ENCODE data around the gene QRICH1.
A peak's percentile ranks its signal among the peaks of the same experiment; 100 is the strongest.

QRICH1 gene

DNA sequence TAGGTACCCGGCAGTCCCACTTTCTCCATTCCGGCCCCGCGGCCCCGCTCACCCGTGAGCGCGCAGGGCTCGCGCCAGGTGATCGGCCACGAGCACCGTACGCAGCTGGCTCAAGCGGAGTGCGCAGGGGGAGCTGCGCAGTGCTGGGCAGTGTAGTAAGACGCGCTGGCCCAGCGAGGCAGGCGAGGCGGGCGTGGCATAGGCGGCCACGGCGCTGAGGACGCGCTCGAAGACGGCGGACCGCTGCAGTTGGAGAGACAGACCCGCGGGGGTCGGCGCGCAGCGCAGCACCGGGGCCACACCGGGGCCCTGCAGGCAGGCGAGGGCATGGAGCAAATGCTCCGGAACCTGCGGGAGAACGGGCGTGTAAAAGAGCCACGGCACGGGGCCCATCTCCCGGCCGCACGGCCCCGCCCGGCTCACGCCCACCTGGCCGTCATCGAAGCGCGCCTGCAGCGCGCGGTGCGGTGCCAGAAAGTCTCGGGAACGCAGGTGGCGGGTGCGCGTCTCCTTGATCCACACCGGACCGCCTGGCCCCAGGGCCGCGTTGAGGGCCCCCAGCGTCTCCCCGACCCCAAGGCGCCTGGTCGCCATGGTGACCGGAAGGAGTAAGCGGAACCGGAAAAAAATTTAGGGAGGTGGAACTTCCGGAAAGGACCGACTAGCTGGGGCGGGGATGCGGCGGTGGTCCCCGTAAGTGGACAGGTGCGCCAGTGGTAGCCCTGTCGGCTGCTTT is 75.7 kb downstream of the QRICH1 start, which contains the start of gene DALRD3:
Gene DALRD3, minus strand, starts transcription at position 610 of the 736 bp plus-strand sequence. Its CDS starts 16 bp downstream, at position 594.
- Histone ChIP-seq H2BK120ac (ENCODE audit: low read depth, low read length) (no peak within 1 kb of the TSS), H3K4me2 (ENCODE audit: low read length, poor library complexity, severe bottlenecking) (peak within 1 kb of the TSS; percentile 62), H3K23ac (ENCODE audit: low read length in 2 of 2) (peak within 1 kb of the TSS; percentile 5 to 62), H3K27ac (ENCODE audit: low read length, poor library complexity, severe bottlenecking) (peak within 1 kb of the TSS; percentile 11), H3K14ac (ENCODE audit: low read length in 2 of 2) (peak within 1 kb of the TSS in 1 of 2 experiments; percentile 29), H2BK15ac (ENCODE audit: low read depth, poor library complexity, severe bottlenecking) (no peak within 1 kb of the TSS), H3K4ac (ENCODE audit: low read depth in 1 of 2, low read length in 2 of 2) (peak within 1 kb of the TSS; percentile 54 to 87), H3K4me3 (ENCODE audit: insufficient read depth in 1 of 2, low read depth in 1 of 2, low read length in 2 of 2) (peak within 1 kb of the TSS; percentile 81 to 94), H3K18ac (ENCODE audit: low read depth in 1 of 2, low read length in 2 of 2) (peak within 1 kb of the TSS; percentile 74 to 80), H3K79me1 (replicated peaks; ENCODE audit: low read length, poor library complexity, severe bottlenecking) (peaks cover 16% of the 10 kb centered on the region), H2AFZ (ENCODE audit: low read depth, low read length) (peak within 1 kb of the TSS; percentile 54), H3K27me3 (ENCODE audit: control insufficient read depth in 1 of 2, insufficient read depth in 1 of 2, low read length in 2 of 2) (no peaks in the 10 kb centered on the region), H3K36me3 (ENCODE audit: control insufficient read depth in 1 of 2, insufficient read depth in 2 of 2, low read depth in 1 of 2, low read length in 2 of 2) (peaks cover 45% of the 10 kb centered on the region in 2 experiments), H2BK12ac (ENCODE audit: low read length in 2 of 2) (peak within 1 kb of the TSS in 1 of 2 experiments; percentile 22), H2AK5ac (ENCODE audit: low read length, severe bottlenecking) (peak within 1 kb of the TSS; percentile 1), H2BK5ac (ENCODE audit: low read depth, low read length, poor library complexity, severe bottlenecking) (no peak within 1 kb of the TSS), H4K8ac (ENCODE audit: low read length) (peak within 1 kb of the TSS; percentile 66), H3K4me1 (ENCODE audit: control insufficient read depth, insufficient read depth, low read depth, low read length) (peaks cover 41% of the 10 kb centered on the region), H3K9ac (ENCODE audit: low read length) (peak within 1 kb of the TSS; percentile 93), H3K9me3 (ENCODE audit: control insufficient read depth, low read length) (no peaks in the 10 kb centered on the region), H4K91ac (ENCODE audit: low read length) (peak within 1 kb of the TSS; percentile 56)
- peak; percentile 74 for DNase-seq
- under 1% methylated on average over 74 of the region's 85 CpGs for WGBS

- no peak overlapping the region for H2BK15ac ChIP-seq (ENCODE audit: low read depth, poor library complexity, severe bottlenecking)
- peak overlapping the region; percentile 1 for H2AK5ac ChIP-seq (ENCODE audit: low read length, severe bottlenecking)
- peak overlapping the region; percentile 54 for H2AFZ ChIP-seq (ENCODE audit: low read depth, low read length)
- no peak overlapping the region for H2BK120ac ChIP-seq (ENCODE audit: low read depth, low read length)
- no peak overlapping the region for H2BK5ac ChIP-seq (ENCODE audit: low read depth, low read length, poor library complexity, severe bottlenecking)
- H4K91ac ChIP-seq (ENCODE audit: low read length): peak overlapping the region; percentile 56
- peaks cover 16% of the 10 kb centered on the region for H3K79me1 ChIP-seq (replicated peaks; ENCODE audit: low read length, poor library complexity, severe bottlenecking)
- H3K4ac ChIP-seq (ENCODE audit: low read depth in 1 of 2, low read length in 2 of 2): peak overlapping the region; percentile 54 to 85
- DNase-seq: peak; percentile 9
- H2BK12ac ChIP-seq (ENCODE audit: low read length in 2 of 2): no peak overlapping the region
- 14% methylated on average over 20 of the region's 23 CpGs for WGBS
- no peaks in the 10 kb centered on the region for H3K9me3 ChIP-seq (ENCODE audit: control insufficient read depth, low read length)
- peak overlapping the region; percentile 93 for H3K9ac ChIP-seq (ENCODE audit: low read length)
- peak overlapping the region; percentile 62 for H3K4me2 ChIP-seq (ENCODE audit: low read length, poor library complexity, severe bottlenecking)
- H3K27ac ChIP-seq (ENCODE audit: low read length, poor library complexity, severe bottlenecking): no peak overlapping the region
- peak overlapping the region in 1 of 2 experiments; percentile 5 for H3K23ac ChIP-seq (ENCODE audit: low read length in 2 of 2)
- H3K36me3 ChIP-seq (ENCODE audit: control insufficient read depth in 1 of 2, insufficient read depth in 2 of 2, low read depth in 1 of 2, low read length in 2 of 2): peaks cover 47 to 48% of the 10 kb centered on the region in 2 experiments
- H3K27me3 ChIP-seq (ENCODE audit: control insufficient read depth in 1 of 2, insufficient read depth in 1 of 2, low read length in 2 of 2): no peaks in the 10 kb centered on the region
- peaks cover 43% of the 10 kb centered on the region for H3K4me1 ChIP-seq (ENCODE audit: control insufficient read depth, insufficient read depth, low read depth, low read length)
- H3K18ac ChIP-seq (ENCODE audit: low read depth in 1 of 2, low read length in 2 of 2): peak overlapping the region in 1 of 2 experiments; percentile 80
- peak overlapping the region in 1 of 2 experiments; percentile 22 for H3K14ac ChIP-seq (ENCODE audit: low read length in 2 of 2)
- peak overlapping the region; percentile 81 to 94 for H3K4me3 ChIP-seq (ENCODE audit: insufficient read depth in 1 of 2, low read depth in 1 of 2, low read length in 2 of 2)
- H4K8ac ChIP-seq (ENCODE audit: low read length): peak overlapping the region; percentile 31
Observed at GRCh38 chr3:49017229-49017970, 76.5 kb downstream of the QRICH1 start.

DNA sequence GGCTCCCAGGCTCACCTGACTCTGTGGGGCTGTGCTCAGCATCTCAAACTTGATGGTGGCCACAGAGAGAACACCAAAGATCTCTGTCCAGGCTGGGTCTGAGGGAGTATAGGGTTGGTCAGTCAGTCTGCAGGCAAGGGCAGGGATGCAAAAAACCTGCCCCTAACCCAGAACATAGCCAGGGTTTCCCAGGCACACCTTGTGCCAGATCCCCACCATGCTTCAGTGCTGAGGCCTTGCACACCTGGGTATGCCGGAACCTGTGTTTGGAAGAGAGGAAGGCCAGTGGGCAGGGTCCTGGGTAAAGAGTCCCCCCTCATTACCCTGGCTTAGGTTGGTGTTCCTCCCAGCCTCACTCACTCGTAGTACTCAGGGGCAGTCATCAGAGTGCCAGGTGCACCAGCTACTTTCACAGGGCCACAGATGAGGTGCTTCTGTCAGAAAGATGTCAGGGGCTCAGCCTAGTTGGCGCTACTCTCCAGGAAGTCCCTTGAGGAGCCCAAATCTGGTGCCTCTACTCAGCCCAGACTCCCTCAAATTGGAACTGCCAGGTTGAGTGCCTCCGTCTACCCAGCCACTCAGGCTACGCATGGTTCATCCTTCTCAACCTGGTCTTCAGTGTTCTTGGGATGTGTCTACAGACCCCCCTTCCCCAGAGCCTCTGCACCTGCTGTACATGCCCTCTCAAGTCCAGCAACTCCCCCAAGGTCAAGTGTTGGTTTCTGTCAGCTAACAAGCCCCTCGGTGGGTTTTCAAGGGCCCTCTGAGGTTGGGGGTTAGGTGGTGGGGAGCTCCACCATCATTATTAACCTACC is 77.2 kb downstream of the QRICH1 start:
- 94% methylated on average over 5 of the region's 6 CpGs for WGBS
- Histone ChIP-seq H2BK15ac (ENCODE audit: low read depth, poor library complexity, severe bottlenecking) (no peak overlapping the region), H3K27me3 (ENCODE audit: control insufficient read depth in 1 of 2, insufficient read depth in 1 of 2, low read length in 2 of 2) (no peaks in the 10 kb centered on the region), H2BK5ac (ENCODE audit: low read depth, low read length, poor library complexity, severe bottlenecking) (no peak overlapping the region), H3K18ac (ENCODE audit: low read depth in 1 of 2, low read length in 2 of 2) (no peak overlapping the region), H2AK5ac (ENCODE audit: low read length, severe bottlenecking) (peak overlapping the region; percentile 11), H3K9me3 (ENCODE audit: control insufficient read depth, low read length) (no peaks in the 10 kb centered on the region), H2BK120ac (ENCODE audit: low read depth, low read length) (no peak overlapping the region), H3K9ac (ENCODE audit: low read length) (peak overlapping the region; percentile 93), H3K4me1 (ENCODE audit: control insufficient read depth, insufficient read depth, low read depth, low read length) (peaks cover 45% of the 10 kb centered on the region), H3K4me2 (ENCODE audit: low read length, poor library complexity, severe bottlenecking) (no peak overlapping the region), H3K36me3 (ENCODE audit: control insufficient read depth in 1 of 2, insufficient read depth in 2 of 2, low read depth in 1 of 2, low read length in 2 of 2) (peaks cover 54 to 56% of the 10 kb centered on the region in 2 experiments), H2BK12ac (ENCODE audit: low read length in 2 of 2) (no peak overlapping the region), H3K27ac (ENCODE audit: low read length, poor library complexity, severe bottlenecking) (no peak overlapping the region), H4K91ac (ENCODE audit: low read length) (no peak overlapping the region), H3K14ac (ENCODE audit: low read length in 2 of 2) (no peak overlapping the region), H3K4ac (ENCODE audit: low read depth in 1 of 2, low read length in 2 of 2) (no peak overlapping the region), H3K79me1 (replicated peaks; ENCODE audit: low read length, poor library complexity, severe bottlenecking) (peaks cover 18% of the 10 kb centered on the region), H3K4me3 (ENCODE audit: insufficient read depth in 1 of 2, low read depth in 1 of 2, low read length in 2 of 2) (peak overlapping the region in 1 of 2 experiments; percentile 94), H2AFZ (ENCODE audit: low read depth, low read length) (no peak overlapping the region), H4K8ac (ENCODE audit: low read length) (peak overlapping the region; percentile 1), H3K23ac (ENCODE audit: low read length in 2 of 2) (no peak overlapping the region)
- DNase-seq: no peak

All from mesenchymal stem cell (in vitro differentiated cells and primary cell).